ENCODE data around the gene NSD1. TPM values are rescaled to one million over a fixed set of nuclear protein-coding genes. Genes with fewer than 3 reads are reported as not detected.

NSD1 gene
- total and polyA plus RNA-seq, 2 of the 8 experiments (the other 6 are each of a cell fraction or from before 2014, with no cell fraction given), result 22.8 to 168 TPM

DNA sequence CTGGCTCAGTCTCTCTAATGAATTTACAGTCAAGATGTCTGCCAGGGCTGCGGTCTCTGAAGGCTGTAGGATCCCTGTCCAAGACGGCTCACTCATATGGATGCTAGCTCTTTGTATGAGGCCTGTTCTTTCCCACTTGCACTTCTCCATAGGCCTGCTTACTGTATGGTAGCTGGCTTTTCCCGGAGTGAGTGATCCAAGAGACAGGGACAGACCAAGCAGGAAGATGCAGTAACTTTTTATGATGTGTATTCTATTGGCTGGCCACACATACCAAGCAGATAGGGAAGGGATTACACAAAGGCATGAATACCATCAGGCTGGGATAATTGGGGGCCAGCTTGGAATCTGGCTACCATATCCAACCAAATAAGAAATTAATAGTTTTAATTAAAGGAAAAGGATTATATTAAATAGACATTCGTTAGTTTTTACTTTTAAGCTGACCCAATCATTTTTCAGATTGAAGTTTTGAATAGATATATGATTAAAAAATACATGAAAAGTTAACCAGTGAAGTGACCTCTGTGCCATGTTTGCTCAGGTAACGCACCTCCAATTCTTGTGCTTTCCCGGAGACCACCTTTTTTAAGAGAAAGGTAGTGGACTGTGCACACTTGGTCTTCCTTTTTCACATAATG, 20.6 kb downstream of the NSD1 start:
- Histone ChIP-seq H3K56ac (replicated peaks; ENCODE audit: insufficient read length, low read depth, low read length) (no peak overlapping the region), H2BK120ac (replicated peaks; ENCODE audit: low read depth, low read length) (no peak overlapping the region), H4K91ac (replicated peaks; ENCODE audit: insufficient read length, low read length) (no peak overlapping the region), H3K9me3 (ENCODE audit: insufficient read depth in 2 of 2, low read depth in 1 of 2, low read length in 1 of 2) (no peaks in the 10 kb centered on the region), H2BK12ac (ENCODE audit: low read depth, low read length) (no peak overlapping the region), H3K18ac (ENCODE audit: extremely low read depth, low read length) (no peak overlapping the region), H3K4me2 (ENCODE audit: insufficient read depth in 1 of 2, low read depth in 2 of 2, low read length in 2 of 2) (no peak overlapping the region), H2BK15ac (ENCODE audit: low read length) (no peak overlapping the region), H3K36me3 (ENCODE audit: control insufficient read depth in 2 of 4, insufficient read depth in 4 of 4, low read length in 3 of 4) (peaks cover 0 to 26% (median 8%) of the 10 kb centered on the region in 4 experiments; a peak in 6 of 8 replicates), H3K14ac (ENCODE audit: insufficient read length) (no peak overlapping the region), H2AFZ (ENCODE audit: low read length) (no peak overlapping the region), H4K20me1 (replicated peaks in 1 of 2; ENCODE audit: control insufficient read depth in 1 of 2, insufficient read depth in 2 of 2, low read length in 2 of 2) (peaks cover 3 to 7% of the 10 kb centered on the region in 2 experiments), H3K4me3 (ENCODE audit: extremely low read depth in 1 of 4, insufficient read depth in 2 of 4, low read depth in 3 of 4, low read length in 4 of 4) (no peak overlapping the region), H3K79me2 (ENCODE audit: control insufficient read depth in 1 of 2, insufficient read depth in 2 of 2, low read length in 2 of 2) (peaks cover 19 to 97% of the 10 kb centered on the region in 2 experiments), H3K23me2 (ENCODE audit: low read depth, low read length) (no peaks in the 10 kb centered on the region), H3K23ac (ENCODE audit: insufficient read length) (no peak overlapping the region), H3K4me1 (replicated peaks in 1 of 4; ENCODE audit: control insufficient read depth in 3 of 4, insufficient read depth in 4 of 4, low read length in 3 of 4) (no peaks in the 10 kb centered on the region), H2BK20ac (ENCODE audit: low read length) (no peak overlapping the region), H4K5ac (ENCODE audit: insufficient read length, low read depth, low read length) (no peak overlapping the region), H4K8ac (ENCODE audit: extremely low read depth, insufficient read depth, low read length) (no peak overlapping the region), H3K27me3 (replicated peaks in 1 of 4; ENCODE audit: control insufficient read depth in 3 of 4, extremely low read depth in 1 of 4, insufficient read depth in 3 of 4, low read length in 3 of 4) (no peaks in the 10 kb centered on the region), H3K9ac (replicated peaks in 1 of 4; ENCODE audit: extremely low read depth in 1 of 4, low read depth in 3 of 4, low read length in 3 of 4) (no peak overlapping the region), H3K4ac (replicated peaks; ENCODE audit: insufficient read length, low read depth, low read length) (no peak overlapping the region), H3K79me1 (ENCODE audit: low read depth, low read length) (no peaks in the 10 kb centered on the region; the same call in none of the 2 replicates), H2BK5ac (ENCODE audit: low read depth, low read length) (no peak overlapping the region), H3K27ac (ENCODE audit: low read depth, low read length) (no peak overlapping the region), H2AK5ac (ENCODE audit: low read depth, low read length) (no peak overlapping the region)
- POLR2A ChIA-PET (ENCODE audit: partially characterized antibody), result interaction anchor here (0.8 to 6.6 kb wide), 13 partner anchors 8 to 141 kb away, joined by 3 to 139 read pairs (median 4); partner anchors contain the start of gene NSD1
- no peak for TF ChIP-seq E2F6 (IDR thresholded peaks at IDR 0.05)
- TF ChIP-seq NRF1 (IDR thresholded peaks at IDR 0.05; ENCODE audit: low read depth, low read length), result no peak
- TF ChIP-seq RXRA (IDR thresholded peaks at IDR 0.05; ENCODE audit: insufficient read depth, low read depth, low read length), result no peak
- no peak for TF ChIP-seq YY1 (IDR thresholded peaks at IDR 0.05; ENCODE audit: low read depth, low read length)
- TF ChIP-seq RFX5 (IDR thresholded peaks at IDR 0.05; ENCODE audit: borderline replicate concordance, low read depth, low read length), result no peak
- no peak for TF ChIP-seq TEAD4 (IDR thresholded peaks at IDR 0.05; ENCODE audit: low read depth, low read length)
- no peak for TF ChIP-seq HDAC2 (IDR thresholded peaks at IDR 0.05; ENCODE audit: borderline replicate concordance in 1 of 2, low read depth in 2 of 2, low read length in 2 of 2)
- no peak for TF ChIP-seq CTBP2 (IDR thresholded peaks at IDR 0.05; ENCODE audit: borderline replicate concordance, insufficient read depth, insufficient read length, low read length)
- FAIRE-seq, result no peak
- no peak for DNase-seq (ENCODE audit: low read depth in 1 of 2, low spot score in 2 of 2)
- 91% methylated on average over 6 of the region's 6 CpGs; no CpG with 5 or more reads in 1 of the 2 experiments for WGBS, 2 experiments (ENCODE audit: extremely low coverage in 1 of 2, insufficient coverage in 1 of 2, insufficient read length in 1 of 2, insufficient replicate concordance in 2 of 2, low coverage in 1 of 2, low lambda C conversion rate in 2 of 2, missing lambda C conversion rate in 1 of 2)
- CTCF ChIA-PET (ENCODE audit: partially characterized antibody), result interaction anchor here (0.5 to 1.5 kb wide), 4 partner anchors 10 to 67 kb away, joined by 3 to 5 read pairs (median 4); no protein-coding TSS in a partner anchor
